GM18526 (cell line): ENCODE results near the gene ATP5F1D.
A peak's percentile ranks its signal among the peaks of the same experiment; 100 is the strongest.

Experiments used
- POLR2A ChIP-seq: IDR thresholded peaks from 3 replicates; pipeline ENCODE4 v1.6.1; 2011; ENCODE audit not compliant: insufficient read length; ENCODE audit errors: extremely low read depth

The ATP5F1D gene

GRCh38 chr19:1237754-1238368 lies 3.7 kb upstream of the ATP5F1D start, which contains the start of gene CBARP:
Gene CBARP, minus strand, starts transcription at chr19:1238005. Its CDS starts 1,905 bp downstream, at chr19:1236100.
- TF ChIP-seq POLR2A = no peak

- TF ChIP-seq POLR2A = no peak
Measured at GRCh38 chr19:1238369-1239303, 2.9 kb upstream of the ATP5F1D start.

- no peak for TF ChIP-seq POLR2A
Measured at GRCh38 chr19:1239420-1239795, 2.1 kb upstream of the ATP5F1D start.

- TF ChIP-seq POLR2A = no peak
Measured at GRCh38 chr19:1239796-1240737, 1.5 kb upstream of the ATP5F1D start.

GRCh38 chr19:1240925-1241324 lies 626 bp upstream of the ATP5F1D start:
- no peak for TF ChIP-seq POLR2A

- peak; percentile 21 for TF ChIP-seq POLR2A
Measured at GRCh38 chr19:1243768-1244692, 2.5 kb downstream of the ATP5F1D start.

GRCh38 chr19:1244693-1245451 lies 3.3 kb downstream of the ATP5F1D start:
- TF ChIP-seq POLR2A = no peak

- TF ChIP-seq POLR2A = no peak
Measured at GRCh38 chr19:1245494-1246264, 4.1 kb downstream of the ATP5F1D start.

- TF ChIP-seq POLR2A = no peak
Measured at GRCh38 chr19:1247748-1248138, 6.2 kb downstream of the ATP5F1D start.

- peak; percentile 94 for TF ChIP-seq POLR2A
Measured at GRCh38 chr19:1248139-1248785, 6.7 kb downstream of the ATP5F1D start, which contains the start of gene MIDN. Gene MIDN, plus strand, starts transcription at chr19:1248583. Its CDS starts 1,714 bp downstream, at chr19:1250297.

- TF ChIP-seq POLR2A = no peak
Measured at GRCh38 chr19:1248786-1249297, 7.3 kb downstream of the ATP5F1D start.
